ENCODE results near the gene HES2.
"Not testable (repeated sequence)": the region's sequence is repeated elsewhere in the genome, so short reads cannot be mapped to it uniquely, and the experiment has no call there.

HES2 gene

DNA sequence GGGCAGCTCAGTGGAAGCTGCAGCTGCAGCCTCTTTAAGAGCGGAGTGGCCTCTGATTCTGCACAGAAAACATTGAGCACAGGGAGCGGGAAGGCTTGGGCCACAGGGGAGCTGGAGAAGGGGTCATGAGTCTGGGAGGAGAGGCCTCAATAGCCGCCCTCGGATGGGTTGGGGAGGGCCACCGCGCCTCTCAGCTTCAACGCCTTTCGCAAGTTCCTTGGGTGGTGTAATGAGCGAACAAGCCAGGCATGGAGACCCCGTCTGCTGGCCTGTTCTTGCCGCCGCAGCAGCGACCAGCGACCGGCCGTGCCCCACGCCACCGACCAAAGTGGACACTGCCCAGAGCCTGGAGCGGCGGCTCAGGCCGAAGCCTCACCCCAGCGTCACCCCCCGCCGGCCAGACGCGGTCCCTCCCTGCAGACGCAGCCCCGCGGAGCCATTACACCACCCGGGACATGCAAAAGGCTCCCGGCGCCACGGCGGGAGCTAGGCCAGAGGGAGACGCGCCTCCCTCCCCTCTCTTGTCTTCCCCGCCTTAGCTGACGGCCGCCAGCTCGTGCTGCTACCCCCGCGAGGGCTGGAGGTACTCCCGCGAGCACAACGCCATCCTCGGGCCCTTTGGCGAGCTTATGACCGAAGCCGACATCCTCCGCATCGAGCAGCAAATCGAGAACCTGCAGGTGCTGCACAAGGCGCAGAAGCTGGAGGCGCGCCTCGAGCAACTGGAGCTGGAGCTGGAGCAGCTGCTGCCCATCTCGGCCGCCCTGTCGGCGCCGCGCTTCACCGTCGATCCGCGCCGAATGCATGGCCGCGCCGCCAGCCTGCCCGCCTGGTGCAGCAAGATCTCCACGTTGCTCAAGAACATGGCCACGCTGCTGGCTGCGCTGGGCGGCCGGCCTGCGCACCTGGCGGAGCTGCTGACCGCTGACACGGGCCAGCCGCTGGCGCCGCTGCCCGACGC lies 34.5 kb upstream of the HES2 start:
- not testable (repeated sequence) for DNase-seq

- DNase-seq, result no peak
Measured at GRCh38 chr1:6450943-6451373, 31.2 kb upstream of the HES2 start.

DNA sequence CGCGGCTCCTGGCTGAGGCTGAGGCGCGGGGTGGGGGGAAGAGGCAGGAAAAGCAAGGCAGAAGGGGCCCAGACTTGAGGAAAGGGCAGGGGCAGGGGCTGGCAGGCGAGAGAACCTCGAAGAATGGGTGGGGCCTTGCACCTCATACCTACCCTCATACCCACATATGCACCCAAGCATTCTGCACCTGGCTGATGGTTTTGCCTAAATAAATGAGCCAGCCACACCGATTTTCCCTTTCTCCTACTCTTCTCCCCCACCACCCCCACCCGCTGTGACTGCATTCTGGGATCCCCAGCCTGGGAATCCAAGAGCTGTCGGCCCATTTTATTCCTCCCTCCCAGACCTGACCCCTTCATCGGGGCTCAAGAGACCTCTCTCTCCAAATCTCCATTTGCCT lies 30.8 kb upstream of the HES2 start:
- DNase-seq, result not testable (repeated sequence)

GRCh38 chr1:6450005-6450450 lies 30.3 kb upstream of the HES2 start:
- no peak for DNase-seq

GRCh38 chr1:6448749-6449631 lies 29.3 kb upstream of the HES2 start:
- DNase-seq, result no peak

DNA sequence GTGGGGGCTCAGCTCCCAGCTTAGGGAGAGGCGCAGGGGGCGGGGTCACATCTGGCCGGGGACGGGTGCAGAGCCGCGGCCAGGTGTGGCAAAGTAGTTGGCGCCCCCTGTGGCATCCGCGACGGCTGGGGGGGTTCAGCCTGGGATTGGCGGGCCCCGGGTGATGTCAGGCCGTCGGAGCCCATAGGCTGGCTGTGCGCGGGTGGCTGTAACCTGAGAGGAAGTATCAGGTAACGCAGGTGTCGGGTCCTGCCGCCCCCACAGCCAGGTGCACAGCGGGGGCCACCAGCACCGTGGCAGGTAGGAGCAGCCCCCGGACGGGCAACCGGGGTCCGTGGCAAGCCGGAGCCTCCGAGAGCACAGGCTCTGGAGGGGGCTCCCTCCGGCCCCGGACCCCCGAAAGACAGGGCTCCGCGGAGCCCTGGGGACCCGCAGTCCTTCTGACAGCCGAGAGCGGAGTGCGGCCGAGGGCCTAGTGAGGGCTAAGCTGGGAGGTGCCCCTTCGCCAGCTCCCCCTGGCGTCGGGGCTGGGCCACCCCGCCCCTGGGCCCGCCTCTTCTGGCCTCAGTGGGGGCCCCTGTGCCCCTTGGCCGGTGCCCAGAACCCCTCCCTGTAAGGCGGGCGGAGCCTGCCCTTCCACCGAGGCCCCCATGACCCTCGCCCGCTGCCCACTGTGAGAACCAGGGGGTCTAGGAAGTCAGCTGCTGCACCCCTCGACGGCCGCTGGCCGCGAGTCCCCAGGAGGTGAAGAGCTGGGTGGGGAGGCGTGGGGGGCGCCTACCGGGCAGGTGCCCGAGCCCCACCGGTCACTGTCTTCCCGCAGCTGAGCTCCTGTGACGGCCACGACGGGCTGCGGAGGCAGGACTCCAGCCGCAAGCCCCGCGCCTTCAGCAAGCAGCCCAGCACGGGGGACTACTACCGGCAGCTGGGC lies 28.4 kb upstream of the HES2 start:
- DNase-seq, result no peak

GRCh38 chr1:6447016-6447817 lies 27.5 kb upstream of the HES2 start:
- no peak for DNase-seq

- no peak for DNase-seq
Measured at GRCh38 chr1:6446665-6447015, 26.9 kb upstream of the HES2 start.

- not testable (repeated sequence) for DNase-seq
Measured at GRCh38 chr1:6445929-6446328, 26.2 kb upstream of the HES2 start.

GRCh38 chr1:6445062-6445763 lies 25.5 kb upstream of the HES2 start:
- no peak for DNase-seq

GRCh38 chr1:6444377-6444776 lies 24.7 kb upstream of the HES2 start:
- DNase-seq, result no peak

GRCh38 chr1:6443339-6444115 lies 23.8 kb upstream of the HES2 start:
- no peak for DNase-seq

DNA sequence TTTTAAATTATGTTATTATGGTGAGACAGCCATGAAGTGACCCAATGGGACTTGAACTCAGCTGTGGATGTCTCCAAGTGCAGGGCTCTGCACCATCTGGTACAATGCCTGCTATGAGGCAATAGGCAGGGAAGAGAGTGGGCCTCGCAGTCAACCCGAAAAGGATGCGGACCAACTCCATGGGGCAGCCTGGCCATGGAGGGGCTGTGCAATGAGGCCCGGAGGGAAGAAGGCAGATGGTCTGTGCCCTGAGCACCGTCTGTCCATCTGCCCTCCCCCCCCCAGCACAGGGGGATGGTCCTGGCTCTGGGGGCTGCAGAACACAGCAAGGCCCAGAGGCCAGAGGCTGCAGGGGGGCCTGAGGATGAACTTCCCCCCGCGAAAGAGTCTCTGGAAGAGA lies 21.9 kb upstream of the HES2 start:
- DNase-seq, result no peak

- DNase-seq, result no peak
Measured at GRCh38 chr1:6440198-6441126, 20.7 kb upstream of the HES2 start.

DNA sequence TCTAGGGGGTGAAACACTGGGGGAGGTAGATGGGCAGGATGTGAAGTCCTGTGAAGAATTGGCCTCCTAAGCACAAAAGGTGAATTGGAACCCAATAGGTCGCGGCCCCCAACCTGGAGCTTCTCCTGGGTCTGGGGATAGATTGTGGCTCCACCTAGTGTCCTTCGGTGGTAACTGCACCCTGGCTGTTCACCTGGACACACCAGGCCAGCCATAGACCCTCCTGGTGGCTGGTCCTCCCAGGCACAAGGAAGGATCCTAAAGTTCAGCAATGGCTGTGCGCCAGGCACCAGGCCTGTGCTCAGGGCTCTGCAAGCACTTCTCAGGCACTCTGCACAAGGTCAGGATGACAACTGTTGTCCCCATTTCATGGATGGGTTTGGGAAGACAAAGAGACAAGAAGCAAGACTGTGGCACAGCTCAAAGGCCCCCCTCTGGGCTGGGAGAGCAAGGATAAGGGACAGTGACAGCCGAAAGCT lies 18.4 kb upstream of the HES2 start:
- DNase-seq, result no peak

DNA sequence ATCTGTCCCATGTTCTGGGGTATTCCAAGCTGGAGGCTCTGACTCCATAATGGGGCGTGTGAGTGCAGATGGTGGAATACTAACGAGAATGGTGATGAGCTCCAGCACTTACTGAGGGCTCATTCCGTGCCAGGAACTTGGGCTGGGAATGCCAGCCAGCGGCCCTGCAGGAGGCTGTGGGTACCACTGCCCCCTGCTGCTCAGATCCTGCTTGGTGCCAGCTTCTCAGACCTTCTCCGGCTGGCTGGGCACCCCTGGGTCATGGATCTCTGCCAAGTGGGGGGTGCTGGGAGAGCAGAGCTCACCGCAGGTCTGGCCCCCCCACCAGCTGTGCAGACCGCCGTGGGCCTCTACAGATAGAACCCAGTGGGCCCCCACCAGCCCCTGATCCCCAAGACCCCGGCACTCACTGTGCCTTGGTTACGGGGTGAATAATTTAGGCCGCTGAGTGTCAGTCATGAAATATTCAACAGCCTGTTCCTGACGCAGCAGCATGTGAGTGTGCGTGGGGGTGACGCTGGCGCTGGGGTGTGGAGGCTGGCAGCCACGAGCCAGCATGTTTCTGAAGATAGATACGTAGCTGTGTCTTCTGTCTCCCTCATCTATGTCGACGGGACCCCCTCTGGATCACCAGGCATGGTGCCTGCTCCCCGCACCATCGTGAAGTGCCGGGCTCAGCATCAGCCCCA lies 17.4 kb upstream of the HES2 start:
- DNase-seq, result not testable (repeated sequence)

DNA sequence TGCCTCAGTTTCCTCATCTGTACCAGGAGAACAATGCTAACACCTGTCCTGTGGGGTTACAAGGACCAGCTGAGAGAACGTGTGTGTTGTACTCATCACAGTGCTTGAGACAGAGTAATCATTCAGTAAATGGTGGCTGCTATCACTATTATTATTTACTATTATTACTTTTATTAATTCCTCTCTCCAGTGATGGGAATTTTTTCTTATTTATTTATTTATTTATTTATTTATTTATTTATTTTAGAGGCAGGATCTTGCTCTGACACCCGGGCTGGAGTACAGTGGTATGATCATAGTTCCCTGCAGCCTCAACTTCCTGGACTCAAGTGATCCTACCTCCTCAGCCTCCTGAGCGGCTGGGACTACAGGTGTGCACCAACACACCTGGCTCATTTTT lies 16.6 kb upstream of the HES2 start:
- not testable (repeated sequence) for DNase-seq

GRCh38 chr1:6435547-6435946 lies 15.8 kb upstream of the HES2 start:
- DNase-seq, result no peak
